Stomach (tissue), 9 donors: ENCODE results near the gene LRSAM1. TPM values are rescaled to one million over a fixed set of nuclear protein-coding genes. Genes with fewer than 3 reads are reported as not detected.
A peak's percentile ranks its signal among the peaks of the same experiment; 100 is the strongest.

Experiments
- DNase-seq, 2 donors: peaks; one replicate each; pipeline versions ENCODE4 v3.0.0 to v3.0.0-alpha.2; 2013 to 2019
- H3K27ac ChIP-seq, 5 donors: fragments of 200-600 bp in 4 of 5; sonication (generic) in 4 of 5; one replicate each; pipeline ENCODE4 v1.5.1; 2013 to 2019; ENCODE audit warnings: mild to moderate bottlenecking in 1 of 5, moderate library complexity in 1 of 5
- H3K27me3 ChIP-seq, 3 donors: fragments of 200-600 bp; sonication (generic); one replicate each; pipeline ENCODE4 v1.5.1; 2017 to 2019; ENCODE audit warnings: mixed run types in 1 of 3
- H3K36me3 ChIP-seq, 4 donors: fragments of 200-600 bp; sonication (generic); 1 replicate in 3 of 4; 2 replicates in 1 of 4; pipeline ENCODE4 v1.5.1; 2016 to 2019
- H3K4me1 ChIP-seq, 4 donors: fragments of 200-600 bp; sonication (generic); one replicate each; pipeline ENCODE4 v1.5.1; 2016 to 2019
- H3K4me3 ChIP-seq, 4 donors: fragments of 200-600 bp; sonication (generic) in 3 of 4; one replicate each; pipeline ENCODE4 v1.5.1; 2016 to 2019; ENCODE audit warnings: mild to moderate bottlenecking in 1 of 4
- H3K9me3 ChIP-seq, 4 donors: fragments of 200-600 bp; sonication (generic); one replicate each; pipeline ENCODE4 v1.5.1; 2016 to 2019
- EP300 ChIP-seq: sonication (generic); formaldehyde crosslinking; IDR thresholded peaks from one replicate; pipeline ENCODE4 v1.6.1; 2017; ENCODE audit warnings: antibody characterized with exemption
- POLR2A ChIP-seq, 4 donors: fragments of 450-650 bp; IDR thresholded peaks; one replicate each; pipeline ENCODE4 v1.6.1; 2016; ENCODE audit warnings: antibody characterized with exemption in 4 of 4, control low read depth in 2 of 4, mild to moderate bottlenecking in 1 of 4, moderate library complexity in 1 of 4
- POLR2AphosphoS5 ChIP-seq, 3 donors: sonication (generic); formaldehyde crosslinking; IDR thresholded peaks; one replicate each; pipeline ENCODE4 v1.6.1; 2016; ENCODE audit warnings: antibody characterized with exemption in 3 of 3
- WGBS, 5 donors: extraction: QIAGEN DNeasy Blood & Tissue Kit in 3 of 5; methylation state at CpG; one replicate each; pipeline versions ENCODE4 v1.1.5 to v1.1.7; 2013 to 2018; 5-methylcytosine and 5-hydroxymethylcytosine counted together
- intact Hi-C: fragments of 100-400 bp; cut with DNase I; formaldehyde crosslinking; loops from one replicate; pipeline ENCODE4 v1.15.1; 2023; ENCODE audit warnings: low total_unique reads
- polyA plus RNA-seq, 3 donors: library from polyadenylated mRNA; stranded (reverse); fragments of 200-250 nt; gene quantifications; one replicate each; pipeline ENCODE4 v1.2.3, GENCODE V29; 2013
- total RNA-seq, 5 donors: library from RNA; depleted of rRNA; stranded (reverse); fragments of >200 nt; gene quantifications; one replicate each; pipeline versions ENCODE4 v1.1.0 to v1.2.3, GENCODE V29; 2014 to 2016
- TF ChIP-seq, protein P1 (sequence below), 7 experiments: fragments of 450-650 bp in 4 of 7; fragments of 200-600 bp in 3 of 7; sonication (generic) in 3 of 7; IDR thresholded peaks; one replicate each; pipeline ENCODE4 v1.5.1; 2016 to 2019; ENCODE audit warnings: antibody characterized with exemption in 7 of 7, control low read depth in 2 of 7, mild to moderate bottlenecking in 1 of 7
- donor health status: healthy with polysubstance abuse.
- donor health status: Bipolar disorder and iron deficiency.
- donor health status: healthy.

LRSAM1 gene
- total and polyA plus RNA-seq, 8 donors, result 7.2 to 138 (median 14.0) TPM

DNA sequence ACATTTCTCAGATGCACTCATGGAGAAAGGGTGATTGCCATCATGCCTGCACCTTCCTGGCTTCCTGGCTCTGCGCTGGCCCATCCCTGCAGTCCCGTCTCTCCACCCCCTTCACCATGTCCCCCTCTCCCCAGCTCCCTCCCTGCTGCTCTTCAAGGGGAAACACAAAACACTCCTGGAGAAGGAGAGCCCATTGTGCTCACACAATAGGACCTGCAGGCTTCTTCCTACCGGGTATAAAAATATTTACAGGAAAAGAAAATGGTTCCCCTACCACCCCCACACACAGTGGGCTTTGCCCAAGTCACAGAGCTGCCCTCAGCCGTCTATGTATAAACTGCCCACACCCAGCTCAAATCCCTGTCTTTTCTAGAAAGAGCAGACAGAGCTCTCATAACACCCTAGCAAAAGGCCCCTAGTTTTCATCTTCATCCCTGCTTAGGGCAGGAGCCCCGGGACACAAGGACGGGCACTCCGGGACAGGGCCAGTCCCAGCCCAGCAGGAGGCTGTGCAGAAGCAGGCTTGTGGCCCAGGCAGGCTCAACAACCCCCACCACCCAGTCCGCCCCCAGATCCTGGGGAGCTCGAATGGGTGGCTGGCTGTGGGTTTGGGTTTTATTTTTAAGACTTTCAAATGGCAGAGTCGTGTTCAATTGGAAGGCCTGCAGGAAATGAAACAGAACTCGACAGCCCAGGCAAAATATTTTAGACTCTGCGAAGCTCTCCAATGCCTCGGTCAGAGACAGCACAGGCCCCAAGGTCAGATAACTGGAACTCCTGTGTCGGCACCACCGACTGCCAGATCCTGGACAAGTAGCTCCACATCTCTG lies 77.3 kb downstream of the LRSAM1 start:
- Histone ChIP-seq H3K27ac (peak overlapping the region; percentile 46 to 71 (median 62)), H3K36me3 (peaks cover 30 to 80% (median 76%) of the 10 kb centered on the region in 4 donors)

DNA sequence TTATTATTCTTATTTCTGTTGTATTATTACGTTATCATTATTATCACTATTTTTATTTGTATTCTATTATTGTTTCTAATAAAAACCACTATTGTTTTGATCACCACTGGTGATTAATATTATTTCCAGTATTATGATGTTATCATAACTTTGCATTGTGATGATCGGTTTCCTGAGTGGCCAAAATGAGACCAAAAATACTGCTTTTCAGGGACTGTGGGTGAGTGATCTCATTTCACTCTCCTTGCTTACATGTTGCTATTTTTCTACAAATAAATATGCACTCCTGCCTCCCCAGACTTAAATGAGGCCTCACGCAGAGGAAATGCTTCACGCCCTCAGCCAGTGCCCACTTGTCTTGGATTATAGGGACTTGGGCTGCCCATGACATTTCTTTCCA lies 78.4 kb downstream of the LRSAM1 start:
- WGBS, 5 donors, result 87 to 91% (median 87%) methylated on average over 4 of the region's 4 CpGs
- intact Hi-C loops, result no loop called here
- Histone ChIP-seq H3K27me3 (no peaks in the 10 kb centered on the region), H3K36me3 (peaks cover 20 to 70% (median 66%) of the 10 kb centered on the region in 4 donors), H3K27ac (peak overlapping the region in 4 of 5 donors; percentile 49 to 71 (median 64)), H3K9me3 (peaks cover 0 to 7% (median 3%) of the 10 kb centered on the region in 4 donors), H3K4me1 (peaks cover 0 to 81% (median 33%) of the 10 kb centered on the region in 4 donors), H3K4me3 (no peak overlapping the region)
- no peak for DNase-seq
- TF ChIP-seq POLR2AphosphoS5 (IDR thresholded peaks at IDR 0.05), result no peak
- TF ChIP-seq, protein P1, sequence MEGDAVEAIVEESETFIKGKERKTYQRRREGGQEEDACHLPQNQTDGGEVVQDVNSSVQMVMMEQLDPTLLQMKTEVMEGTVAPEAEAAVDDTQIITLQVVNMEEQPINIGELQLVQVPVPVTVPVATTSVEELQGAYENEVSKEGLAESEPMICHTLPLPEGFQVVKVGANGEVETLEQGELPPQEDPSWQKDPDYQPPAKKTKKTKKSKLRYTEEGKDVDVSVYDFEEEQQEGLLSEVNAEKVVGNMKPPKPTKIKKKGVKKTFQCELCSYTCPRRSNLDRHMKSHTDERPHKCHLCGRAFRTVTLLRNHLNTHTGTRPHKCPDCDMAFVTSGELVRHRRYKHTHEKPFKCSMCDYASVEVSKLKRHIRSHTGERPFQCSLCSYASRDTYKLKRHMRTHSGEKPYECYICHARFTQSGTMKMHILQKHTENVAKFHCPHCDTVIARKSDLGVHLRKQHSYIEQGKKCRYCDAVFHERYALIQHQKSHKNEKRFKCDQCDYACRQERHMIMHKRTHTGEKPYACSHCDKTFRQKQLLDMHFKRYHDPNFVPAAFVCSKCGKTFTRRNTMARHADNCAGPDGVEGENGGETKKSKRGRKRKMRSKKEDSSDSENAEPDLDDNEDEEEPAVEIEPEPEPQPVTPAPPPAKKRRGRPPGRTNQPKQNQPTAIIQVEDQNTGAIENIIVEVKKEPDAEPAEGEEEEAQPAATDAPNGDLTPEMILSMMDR (IDR thresholded peaks at IDR 0.05), result no peak
- TF ChIP-seq EP300, result no peak
- TF ChIP-seq POLR2A (IDR thresholded peaks at IDR 0.05), result no peak

More for the DNA sequence above, 77.3 kb downstream of the LRSAM1 start:
- H3K27me3 ChIP-seq, result no peaks in the 10 kb centered on the region
- WGBS, 5 donors, result 56 to 69% (median 64%) methylated on average over 15 of the region's 15 CpGs
- TF ChIP-seq, protein P1 (IDR thresholded peaks at IDR 0.05), result no peak
- TF ChIP-seq POLR2AphosphoS5 (IDR thresholded peaks at IDR 0.05) (no peak), EP300 (no peak), POLR2A (IDR thresholded peaks at IDR 0.05) (no peak)
- H3K4me3 ChIP-seq, result no peak overlapping the region
- H3K4me1 ChIP-seq, result peaks cover 0 to 77% (median 28%) of the 10 kb centered on the region in 4 donors
- intact Hi-C loops, result no loop called here
- peak in 1 of 2 donors; percentile 23 for DNase-seq
- H3K9me3 ChIP-seq, result peaks cover 0 to 9% (median 5%) of the 10 kb centered on the region in 4 donors

DNA sequence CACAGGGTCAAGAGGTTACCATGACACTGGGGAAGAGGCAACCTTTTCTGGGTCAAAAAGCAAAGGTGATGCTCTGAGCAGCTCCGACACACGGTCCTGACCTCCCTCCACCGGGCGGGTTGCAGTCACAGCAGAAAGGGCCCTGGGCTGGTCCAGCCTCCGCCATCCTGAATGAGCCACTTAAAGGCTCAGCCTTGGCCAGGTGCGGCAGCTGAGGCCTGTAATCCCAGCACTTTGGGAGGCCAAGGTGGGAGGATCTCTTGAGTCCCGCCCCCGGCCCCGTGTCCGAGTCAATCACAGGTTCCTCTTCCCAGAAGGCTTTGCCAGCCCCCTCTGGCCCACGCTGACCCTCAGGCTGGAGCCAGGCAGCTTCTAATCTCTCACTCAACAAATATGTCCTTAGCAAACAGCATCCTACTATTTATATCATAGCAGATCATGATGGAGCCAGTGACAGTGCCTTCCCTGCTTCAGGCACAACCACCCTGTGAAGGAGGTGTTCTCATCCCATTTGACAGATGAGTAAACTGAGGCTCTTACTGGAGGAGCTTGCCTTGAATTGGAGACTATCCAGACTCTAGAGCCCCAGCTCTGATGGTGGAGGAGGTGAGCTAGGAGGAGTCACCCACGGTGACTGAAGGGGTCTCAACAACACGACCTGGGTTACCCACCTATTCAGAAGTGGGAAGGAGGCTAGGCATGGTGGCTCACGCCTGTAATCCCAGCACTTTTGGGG lies 79.1 kb downstream of the LRSAM1 start:
- Histone ChIP-seq H3K27ac (peak overlapping the region in 4 of 5 donors; percentile 49 to 71 (median 62)), H3K4me1 (peaks cover 5 to 81% (median 40%) of the 10 kb centered on the region in 4 donors), H3K36me3 (peaks cover 13 to 64% (median 63%) of the 10 kb centered on the region in 4 donors), H3K9me3 (peaks cover 0 to 7% (median 3%) of the 10 kb centered on the region in 4 donors), H3K4me3 (no peak overlapping the region), H3K27me3 (no peaks in the 10 kb centered on the region)
- WGBS, 5 donors, result 83 to 88% (median 87%) methylated on average over 6 to 14 of the region's 14 CpGs
- DNase-seq, result peak in 1 of 2 donors; percentile 3
- TF ChIP-seq, protein P1 (IDR thresholded peaks at IDR 0.05), result no peak
- no peak for TF ChIP-seq EP300
- intact Hi-C loops, result no loop called here

DNA sequence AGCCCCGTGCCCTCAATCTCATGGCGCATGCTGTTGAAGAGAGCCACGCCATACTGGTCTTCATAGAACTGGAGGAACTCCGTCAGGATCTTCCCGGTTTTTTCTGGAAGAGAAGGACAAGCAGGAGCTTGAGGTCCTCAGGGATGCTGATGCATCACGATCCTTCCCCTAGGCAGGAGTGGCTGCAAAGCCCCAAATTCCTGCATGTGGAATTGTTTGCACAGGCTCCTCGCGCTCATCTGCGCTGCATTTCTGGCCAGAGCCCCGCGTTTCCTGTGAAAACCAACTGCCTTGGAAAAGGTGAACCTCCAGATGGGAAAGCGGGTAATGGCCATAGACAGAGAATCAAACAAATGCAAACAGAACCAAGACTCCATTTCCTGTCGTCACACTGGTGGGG lies 80.4 kb downstream of the LRSAM1 start:
- Histone ChIP-seq H3K4me3 (no peak overlapping the region), H3K4me1 (peaks cover 18 to 88% (median 53%) of the 10 kb centered on the region in 4 donors), H3K27ac (no peak overlapping the region), H3K27me3 (no peaks in the 10 kb centered on the region), H3K36me3 (peaks cover 4 to 63% (median 54%) of the 10 kb centered on the region in 4 donors), H3K9me3 (no peaks in the 10 kb centered on the region)
- DNase-seq, result peak in 1 of 2 donors; percentile 39
- WGBS, 5 donors, result 70 to 81% (median 75%) methylated on average over 13 of the region's 13 CpGs
- TF ChIP-seq POLR2AphosphoS5 (IDR thresholded peaks at IDR 0.05), result no peak
- TF ChIP-seq, protein P1 (IDR thresholded peaks at IDR 0.05), result no peak
- no peak for TF ChIP-seq EP300
- no peak for TF ChIP-seq POLR2A (IDR thresholded peaks at IDR 0.05)
- intact Hi-C loops, result no loop called here
